ENCODE results near the gene OR2M5. TPM values are rescaled to one million over a fixed set of nuclear protein-coding genes. Genes with fewer than 3 reads are reported as not detected.

The OR2M5 gene
- total RNA-seq, 2 donors from 2014 or later = not detected

GRCh38 chr1:248183996-248184395 lies 39.0 kb downstream of the OR2M5 start:
- TF ChIP-seq POLR2A (IDR thresholded peaks at IDR 0.05) (no peak), CTCF (IDR thresholded peaks at IDR 0.05) (no peak), POLR2AphosphoS5 (IDR thresholded peaks at IDR 0.05) (no peak)
- no peaks in the 10 kb centered on the region for H3K9me3 ChIP-seq
- no peak overlapping the region for H3K4me3 ChIP-seq
- 65% methylated on average over 7 of the region's 7 CpGs for WGBS
- H3K36me3 ChIP-seq = no peaks in the 10 kb centered on the region
- H3K27me3 ChIP-seq (replicated peaks; ENCODE audit: insufficient read depth) = no peaks in the 10 kb centered on the region
- intact Hi-C loops (cut with DNase I) = no loop called here
- no peak overlapping the region for H3K27ac ChIP-seq
- H3K4me1 ChIP-seq (replicated peaks) = no peaks in the 10 kb centered on the region
- DNase-seq (ENCODE audit: low spot score) = no peak

GRCh38 chr1:248187363-248187762 lies 42.4 kb downstream of the OR2M5 start:
- H3K27ac ChIP-seq = no peak overlapping the region

GRCh38 chr1:248189026-248189425 lies 44.1 kb downstream of the OR2M5 start:
- Histone ChIP-seq H3K4me3 (no peak overlapping the region), H3K36me3 (no peaks in the 10 kb centered on the region), H3K27ac (no peak overlapping the region), H3K4me1 (replicated peaks) (no peaks in the 10 kb centered on the region), H3K9me3 (no peaks in the 10 kb centered on the region), H3K27me3 (replicated peaks; ENCODE audit: insufficient read depth) (no peaks in the 10 kb centered on the region)
- intact Hi-C loops (cut with DNase I) = no loop called here
- WGBS = 34% methylated on average over 10 of the region's 11 CpGs
- TF ChIP-seq POLR2AphosphoS5 (IDR thresholded peaks at IDR 0.05) (no peak), CTCF (IDR thresholded peaks at IDR 0.05) (no peak), POLR2A (IDR thresholded peaks at IDR 0.05) (no peak)
- DNase-seq (ENCODE audit: low spot score) = no peak

More at GRCh38 chr1:248187363-248187762, 42.4 kb downstream of the OR2M5 start:
- Histone ChIP-seq H3K27me3 (replicated peaks; ENCODE audit: insufficient read depth) (no peaks in the 10 kb centered on the region), H3K36me3 (no peaks in the 10 kb centered on the region), H3K9me3 (no peaks in the 10 kb centered on the region), H3K4me3 (no peak overlapping the region), H3K4me1 (replicated peaks) (no peaks in the 10 kb centered on the region)
- 75% methylated on average over 3 of the region's 3 CpGs for WGBS
- intact Hi-C loops (cut with DNase I) = no loop called here
- TF ChIP-seq POLR2AphosphoS5 (IDR thresholded peaks at IDR 0.05) (no peak), CTCF (IDR thresholded peaks at IDR 0.05) (no peak), POLR2A (IDR thresholded peaks at IDR 0.05) (no peak)
- DNase-seq (ENCODE audit: low spot score) = no peak

GRCh38 chr1:248194117-248194516 lies 49.2 kb downstream of the OR2M5 start:
- H3K27ac ChIP-seq = no peak overlapping the region
- no peaks in the 10 kb centered on the region for H3K9me3 ChIP-seq
- H3K4me3 ChIP-seq = no peak overlapping the region
- H3K27me3 ChIP-seq (replicated peaks; ENCODE audit: insufficient read depth) = no peaks in the 10 kb centered on the region
- 90% methylated on average over 1 of the region's 1 CpG for WGBS
- intact Hi-C loops (cut with DNase I) = no loop called here
- DNase-seq (ENCODE audit: low spot score) = no peak
- no peaks in the 10 kb centered on the region for H3K4me1 ChIP-seq (replicated peaks)
- no peak for TF ChIP-seq POLR2AphosphoS5 (IDR thresholded peaks at IDR 0.05)
- TF ChIP-seq POLR2A (IDR thresholded peaks at IDR 0.05) = no peak
- no peak for TF ChIP-seq CTCF (IDR thresholded peaks at IDR 0.05)
- H3K36me3 ChIP-seq = no peaks in the 10 kb centered on the region

Other genes with a start within 250 kb of the OR2M5 start
- gene OR2W3, start 249.6 kb upstream of the OR2M5 start, total RNA-seq = 1 to 10 TPM in 1 of 2 donors, under 1 TPM in 1; 0.23 to 2.4 TPM
- not detected for gene OR2T8, start 224.9 kb upstream of the OR2M5 start, total RNA-seq
- gene OR2AJ1, start 220.3 kb upstream of the OR2M5 start, total RNA-seq = not detected
- gene OR2L8, start 196.3 kb upstream of the OR2M5 start, total RNA-seq = 1 to 10 TPM in 1 of 2 donors, not detected in 1; 2.4 TPM
- not detected for gene OR2AK2, start 179.9 kb upstream of the OR2M5 start, total RNA-seq
- not detected for gene OR2L5, start 131.5 kb upstream of the OR2M5 start, total RNA-seq
- under 1 TPM in 1 of 2 donors, not detected in 1; 0.17 TPM for gene OR2L2, start 115.1 kb upstream of the OR2M5 start, total RNA-seq
- gene OR2L3, start 98.3 kb upstream of the OR2M5 start, total RNA-seq = under 1 TPM in 1 of 2 donors, not detected in 1; 0.41 TPM
- gene OR2L13, start 50.0 kb upstream of the OR2M5 start, total RNA-seq = not detected
- not detected for gene OR2M2, start 29.7 kb downstream of the OR2M5 start, total RNA-seq
- under 1 TPM in 1 of 2 donors, not detected in 1; 0.06 TPM for gene OR2M3, start 52.1 kb downstream of the OR2M5 start, total RNA-seq
- under 1 TPM in 1 of 2 donors, not detected in 1; 0.11 TPM for gene OR2M4, start 86.3 kb downstream of the OR2M5 start, total RNA-seq
- not detected for gene OR2T33, start 132.8 kb downstream of the OR2M5 start, total RNA-seq
- not detected for gene OR2T12, start 158.3 kb downstream of the OR2M5 start, total RNA-seq
- not detected for gene OR2M7, start 179.4 kb downstream of the OR2M5 start, total RNA-seq
- under 1 TPM in 1 of 2 donors, not detected in 1; 0.68 TPM for gene OR14C36, start 203.6 kb downstream of the OR2M5 start, total RNA-seq
- gene OR2T4, start 216.5 kb downstream of the OR2M5 start, total RNA-seq = not detected
- gene OR2T6, start 230.6 kb downstream of the OR2M5 start, total RNA-seq = under 1 TPM in 1 of 2 donors, not detected in 1; 0.11 TPM